HepG2 (cell line): Measurements from ENCODE around the gene HEMK1. TPM values are rescaled to one million over a fixed set of nuclear protein-coding genes. Genes with fewer than 3 reads are reported as not detected.

Experiments
- ETV5 ChIP-seq: IDR thresholded peaks from 2 replicates; pipeline ENCODE4 v1.6.1; 2018; ENCODE audit warnings: missing biosample characterization, missing genetic modification reagents, inconsistent platforms, borderline replicate concordance
- LCORL ChIP-seq, 2 experiments: fragments of 450-650 bp in 1 of 2; sonication (generic) in 1 of 2; formaldehyde crosslinking in 1 of 2; IDR thresholded peaks; 2 replicates each; pipeline versions ENCODE4 v1.5.0 to v1.6.1; 2017 to 2020; ENCODE audit warnings: antibody characterized with exemption in 1 of 2, missing genetic modification reagents in 1 of 2
- NCOA5 ChIP-seq: sonication (generic); formaldehyde crosslinking; IDR thresholded peaks from 2 replicates; pipeline ENCODE4 v1.4.0; 2020; ENCODE audit warnings: missing genetic modification reagents
- POLR2A ChIP-seq, 2 experiments: IDR thresholded peaks; 2 replicates each; pipeline ENCODE4 v1.6.1; 2011; ENCODE audit warnings: low read depth in 2 of 2, low read length in 2 of 2, mild to moderate bottlenecking in 1 of 2, moderate library complexity in 1 of 2; ENCODE audit not compliant: insufficient read depth in 1 of 2
- SRSF1 ChIP-seq: fragments of 200-400 bp; formaldehyde crosslinking; optimal IDR thresholded peaks from 2 replicates; pipeline ENCODE3; 2017; ENCODE audit warnings: mild to moderate bottlenecking, low read depth, low read length, moderate library complexity
- U2AF1 ChIP-seq: fragments of 200-400 bp; formaldehyde crosslinking; optimal IDR thresholded peaks from 2 replicates; pipeline ENCODE3; 2017; ENCODE audit warnings: mild to moderate bottlenecking, low read depth, low read length
- ZMYM4 ChIP-seq: sonication (generic); formaldehyde crosslinking; IDR thresholded peaks from 2 replicates; pipeline ENCODE4 v1.8.1; 2023; ENCODE audit warnings: mild to moderate bottlenecking, missing genetic modification reagents
- ZNF326 ChIP-seq: sonication (generic); formaldehyde crosslinking; IDR thresholded peaks from 2 replicates; pipeline ENCODE4 v1.4.0; 2020; ENCODE audit warnings: missing genetic modification reagents, borderline replicate concordance
- ZNF34 ChIP-seq: sonication (generic); formaldehyde crosslinking; IDR thresholded peaks from 2 replicates; pipeline ENCODE4 v1.4.0; 2020; ENCODE audit warnings: mild to moderate bottlenecking, missing genetic modification reagents, borderline replicate concordance
- ZNF343 ChIP-seq: sonication (generic); formaldehyde crosslinking; IDR thresholded peaks from 2 replicates; pipeline ENCODE4 v1.4.0; 2020; ENCODE audit warnings: mild to moderate bottlenecking, missing genetic modification reagents
- ZSCAN31 ChIP-seq: sonication (generic); formaldehyde crosslinking; IDR thresholded peaks from 2 replicates; pipeline ENCODE4 v1.5.0; 2020; ENCODE audit warnings: low read depth, mild to moderate bottlenecking, missing genetic modification reagents
- polyA plus RNA-seq, 8 experiments: library from polyadenylated mRNA; depleted of rRNA in 3 of 8; stranded (reverse) in 7 of 8; unstranded in 1 of 8; fragments of >200 nt; fragmentation: Illumina TruSeq in 4 of 8; extraction: Trizol in 4 of 8; gene quantifications; 2 replicates each; pipeline versions ENCODE4 v1.2.1 to v1.2.3, GENCODE V29; 2011 to 2016; ENCODE audit warnings: low read depth in 4 of 8, missing spikeins in 1 of 8, mixed read lengths in 1 of 8; ENCODE audit not compliant: insufficient read depth in 1 of 8
- total RNA-seq, 5 experiments: library from RNA; depleted of rRNA; stranded (reverse); fragments of >200 nt; fragmentation: Illumina TruSeq; extraction: Trizol; gene quantifications; 2 replicates each; pipeline ENCODE4 v1.2.3, GENCODE V29; 2016; ENCODE audit warnings: low read depth in 1 of 5
- TF ChIP-seq, protein P1 (sequence below): IDR thresholded peaks from 2 replicates; pipeline ENCODE4 v1.6.1; 2016; ENCODE audit warnings: low read depth, control low read depth
- TF ChIP-seq, protein P2 (sequence below): sonication (generic); formaldehyde crosslinking; IDR thresholded peaks from 2 replicates; pipeline ENCODE4 v1.5.0; 2020; ENCODE audit warnings: missing genetic modification reagents
- TF ChIP-seq, protein P3 (sequence below): sonication (generic); formaldehyde crosslinking; conservative IDR thresholded peaks from 2 replicates; pipeline ENCODE4 v1.4.0; 2020; ENCODE audit warnings: missing genetic modification reagents
- TF ChIP-seq, protein P4 (sequence below), 2 experiments: IDR thresholded peaks; 2 replicates each; pipeline ENCODE4 v1.6.1; 2011 to 2012; ENCODE audit warnings: low read length in 2 of 2, borderline replicate concordance in 1 of 2, low read depth in 1 of 2, mild to moderate bottlenecking in 1 of 2, moderate library complexity in 1 of 2
- TF ChIP-seq, protein P5 (sequence below): IDR thresholded peaks from 2 replicates; pipeline ENCODE4 v1.6.1; 2016; ENCODE audit warnings: missing compliant biosample characterization, missing genetic modification reagents, borderline replicate concordance

Gene HEMK1
- total and polyA plus RNA-seq, 2 of the 13 experiments (the other 11 are each of a cell fraction or from before 2014, with no cell fraction given) = 9.8 to 12.6 TPM

DNA sequence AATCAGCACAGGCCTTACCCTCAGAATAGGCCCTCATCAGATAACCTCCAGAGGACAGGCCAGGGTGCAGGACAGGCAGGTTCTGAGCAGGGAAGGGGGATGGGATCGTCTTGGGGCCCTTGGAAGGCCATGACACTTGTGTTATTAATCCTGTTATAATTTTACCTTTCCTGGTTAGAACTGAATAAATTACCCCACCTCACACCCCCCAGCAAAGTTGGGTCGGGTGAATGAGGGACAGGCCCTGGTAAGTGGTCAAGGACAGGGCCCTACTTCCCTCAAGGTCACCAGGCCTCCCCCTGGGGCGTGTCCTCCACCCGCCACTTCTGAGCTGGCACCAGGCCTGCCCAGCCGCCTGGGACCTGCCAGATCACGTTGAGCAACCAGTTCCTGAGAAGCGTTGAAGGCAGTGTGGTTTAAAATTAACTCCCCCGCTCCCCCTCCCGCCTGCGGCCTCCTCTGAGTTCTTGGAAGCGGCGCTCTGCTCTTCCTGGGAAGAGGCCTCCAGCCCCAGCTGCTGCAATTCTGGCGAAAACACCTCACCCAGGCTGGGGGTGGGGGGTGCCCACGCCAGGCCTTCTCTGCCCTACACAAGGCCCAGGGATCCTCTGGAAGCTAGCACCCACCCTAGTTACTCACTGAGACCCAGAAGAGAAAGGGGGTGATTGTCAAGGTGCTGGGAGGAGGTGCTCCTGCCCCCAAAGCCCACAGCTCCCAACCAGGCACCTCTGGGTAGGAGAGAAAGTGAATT is 31.7 kb downstream of the HEMK1 start (continued):
- TF ChIP-seq, protein P1, sequence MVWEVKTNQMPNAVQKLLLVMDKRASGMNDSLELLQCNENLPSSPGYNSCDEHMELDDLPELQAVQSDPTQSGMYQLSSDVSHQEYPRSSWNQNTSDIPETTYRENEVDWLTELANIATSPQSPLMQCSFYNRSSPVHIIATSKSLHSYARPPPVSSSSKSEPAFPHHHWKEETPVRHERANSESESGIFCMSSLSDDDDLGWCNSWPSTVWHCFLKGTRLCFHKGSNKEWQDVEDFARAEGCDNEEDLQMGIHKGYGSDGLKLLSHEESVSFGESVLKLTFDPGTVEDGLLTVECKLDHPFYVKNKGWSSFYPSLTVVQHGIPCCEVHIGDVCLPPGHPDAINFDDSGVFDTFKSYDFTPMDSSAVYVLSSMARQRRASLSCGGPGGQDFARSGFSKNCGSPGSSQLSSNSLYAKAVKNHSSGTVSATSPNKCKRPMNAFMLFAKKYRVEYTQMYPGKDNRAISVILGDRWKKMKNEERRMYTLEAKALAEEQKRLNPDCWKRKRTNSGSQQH = 0 out of 2 replicates have a peak, but pooled peaks have one; percentile 15
- no peak for TF ChIP-seq LCORL (IDR thresholded peaks at IDR 0.05)
- peak; percentile 93 for TF ChIP-seq LCORL (CRISPR knock-in tag; IDR thresholded peaks at IDR 0.05)
- TF ChIP-seq ETV5 (CRISPR knock-in tag) = peak; percentile 82
- peak; percentile 80; the same call in 1 of the 2 replicates for TF ChIP-seq ZNF343 (CRISPR knock-in tag)
- TF ChIP-seq ZNF34 (CRISPR knock-in tag) = no peak
- TF ChIP-seq, protein P2, sequence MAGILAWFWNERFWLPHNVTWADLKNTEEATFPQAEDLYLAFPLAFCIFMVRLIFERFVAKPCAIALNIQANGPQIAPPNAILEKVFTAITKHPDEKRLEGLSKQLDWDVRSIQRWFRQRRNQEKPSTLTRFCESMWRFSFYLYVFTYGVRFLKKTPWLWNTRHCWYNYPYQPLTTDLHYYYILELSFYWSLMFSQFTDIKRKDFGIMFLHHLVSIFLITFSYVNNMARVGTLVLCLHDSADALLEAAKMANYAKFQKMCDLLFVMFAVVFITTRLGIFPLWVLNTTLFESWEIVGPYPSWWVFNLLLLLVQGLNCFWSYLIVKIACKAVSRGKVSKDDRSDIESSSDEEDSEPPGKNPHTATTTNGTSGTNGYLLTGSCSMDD (CRISPR knock-in tag) = no peak
- TF ChIP-seq, protein P3, sequence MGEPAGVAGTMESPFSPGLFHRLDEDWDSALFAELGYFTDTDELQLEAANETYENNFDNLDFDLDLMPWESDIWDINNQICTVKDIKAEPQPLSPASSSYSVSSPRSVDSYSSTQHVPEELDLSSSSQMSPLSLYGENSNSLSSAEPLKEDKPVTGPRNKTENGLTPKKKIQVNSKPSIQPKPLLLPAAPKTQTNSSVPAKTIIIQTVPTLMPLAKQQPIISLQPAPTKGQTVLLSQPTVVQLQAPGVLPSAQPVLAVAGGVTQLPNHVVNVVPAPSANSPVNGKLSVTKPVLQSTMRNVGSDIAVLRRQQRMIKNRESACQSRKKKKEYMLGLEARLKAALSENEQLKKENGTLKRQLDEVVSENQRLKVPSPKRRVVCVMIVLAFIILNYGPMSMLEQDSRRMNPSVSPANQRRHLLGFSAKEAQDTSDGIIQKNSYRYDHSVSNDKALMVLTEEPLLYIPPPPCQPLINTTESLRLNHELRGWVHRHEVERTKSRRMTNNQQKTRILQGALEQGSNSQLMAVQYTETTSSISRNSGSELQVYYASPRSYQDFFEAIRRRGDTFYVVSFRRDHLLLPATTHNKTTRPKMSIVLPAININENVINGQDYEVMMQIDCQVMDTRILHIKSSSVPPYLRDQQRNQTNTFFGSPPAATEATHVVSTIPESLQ = peak; percentile 52; the same call in 1 of the 2 replicates
- TF ChIP-seq ZSCAN31 (CRISPR knock-in tag) = peak; percentile 82
- peak; percentile 56 for TF ChIP-seq SRSF1
- TF ChIP-seq NCOA5 (CRISPR knock-in tag) = no peak
- TF ChIP-seq ZNF326 (CRISPR knock-in tag) = no peak
- TF ChIP-seq, protein P4, sequence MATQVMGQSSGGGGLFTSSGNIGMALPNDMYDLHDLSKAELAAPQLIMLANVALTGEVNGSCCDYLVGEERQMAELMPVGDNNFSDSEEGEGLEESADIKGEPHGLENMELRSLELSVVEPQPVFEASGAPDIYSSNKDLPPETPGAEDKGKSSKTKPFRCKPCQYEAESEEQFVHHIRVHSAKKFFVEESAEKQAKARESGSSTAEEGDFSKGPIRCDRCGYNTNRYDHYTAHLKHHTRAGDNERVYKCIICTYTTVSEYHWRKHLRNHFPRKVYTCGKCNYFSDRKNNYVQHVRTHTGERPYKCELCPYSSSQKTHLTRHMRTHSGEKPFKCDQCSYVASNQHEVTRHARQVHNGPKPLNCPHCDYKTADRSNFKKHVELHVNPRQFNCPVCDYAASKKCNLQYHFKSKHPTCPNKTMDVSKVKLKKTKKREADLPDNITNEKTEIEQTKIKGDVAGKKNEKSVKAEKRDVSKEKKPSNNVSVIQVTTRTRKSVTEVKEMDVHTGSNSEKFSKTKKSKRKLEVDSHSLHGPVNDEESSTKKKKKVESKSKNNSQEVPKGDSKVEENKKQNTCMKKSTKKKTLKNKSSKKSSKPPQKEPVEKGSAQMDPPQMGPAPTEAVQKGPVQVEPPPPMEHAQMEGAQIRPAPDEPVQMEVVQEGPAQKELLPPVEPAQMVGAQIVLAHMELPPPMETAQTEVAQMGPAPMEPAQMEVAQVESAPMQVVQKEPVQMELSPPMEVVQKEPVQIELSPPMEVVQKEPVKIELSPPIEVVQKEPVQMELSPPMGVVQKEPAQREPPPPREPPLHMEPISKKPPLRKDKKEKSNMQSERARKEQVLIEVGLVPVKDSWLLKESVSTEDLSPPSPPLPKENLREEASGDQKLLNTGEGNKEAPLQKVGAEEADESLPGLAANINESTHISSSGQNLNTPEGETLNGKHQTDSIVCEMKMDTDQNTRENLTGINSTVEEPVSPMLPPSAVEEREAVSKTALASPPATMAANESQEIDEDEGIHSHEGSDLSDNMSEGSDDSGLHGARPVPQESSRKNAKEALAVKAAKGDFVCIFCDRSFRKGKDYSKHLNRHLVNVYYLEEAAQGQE (IDR thresholded peaks at IDR 0.05; ENCODE audit: borderline replicate concordance in 1 of 2, low read depth in 1 of 2, low read length in 2 of 2) = peak in 1 of 2 experiments; percentile 8; a peak in 1 of 4 replicates
- peak; percentile 78 for TF ChIP-seq ZMYM4 (CRISPR knock-in tag)
- TF ChIP-seq, protein P5, sequence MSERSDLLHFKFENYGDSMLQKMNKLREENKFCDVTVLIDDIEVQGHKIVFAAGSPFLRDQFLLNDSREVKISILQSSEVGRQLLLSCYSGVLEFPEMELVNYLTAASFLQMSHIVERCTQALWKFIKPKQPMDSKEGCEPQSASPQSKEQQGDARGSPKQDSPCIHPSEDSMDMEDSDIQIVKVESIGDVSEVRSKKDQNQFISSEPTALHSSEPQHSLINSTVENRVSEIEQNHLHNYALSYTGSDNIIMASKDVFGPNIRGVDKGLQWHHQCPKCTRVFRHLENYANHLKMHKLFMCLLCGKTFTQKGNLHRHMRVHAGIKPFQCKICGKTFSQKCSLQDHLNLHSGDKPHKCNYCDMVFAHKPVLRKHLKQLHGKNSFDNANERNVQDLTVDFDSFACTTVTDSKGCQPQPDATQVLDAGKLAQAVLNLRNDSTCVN (CRISPR knock-in tag) = 0 out of 2 replicates have a peak, but pooled peaks have one; percentile 53
- no peak for TF ChIP-seq U2AF1
- peak in 1 of 2 experiments; percentile 68; a peak in 2 of 4 replicates for TF ChIP-seq POLR2A (IDR thresholded peaks at IDR 0.05; ENCODE audit: insufficient read depth in 1 of 2, low read depth in 2 of 2, low read length in 2 of 2)
